Cardiac septum (tissue), 1 donor: ENCODE measurements around the gene RGS10. TPM values are rescaled to one million over a fixed set of nuclear protein-coding genes. Genes with fewer than 3 reads are reported as not detected.

ENCODE experiments used
- DNase-seq: peaks from one replicate; pipeline ENCODE4 v3.0.0-alpha.2; 2020; ENCODE audit warnings: low spot score
- intact Hi-C: fragments of 100-400 bp; cut with DNase I; formaldehyde crosslinking; loops from one replicate; pipeline ENCODE4 v1.14.0; 2022
- total RNA-seq: library from RNA; stranded (reverse); fragmentation: NEBNext Ultra II Directional; extraction: Animal tissue kit (Norgen Biotek cat#: 25700); gene quantifications from one replicate; pipeline ENCODE4 v1.2.1, GENCODE V29; 2021
- donor health status: DM: no; HTN: no; CAD: no.

The RGS10 gene
- total RNA-seq, 1 donor from 2014 or later = 3.2 TPM

DNA sequence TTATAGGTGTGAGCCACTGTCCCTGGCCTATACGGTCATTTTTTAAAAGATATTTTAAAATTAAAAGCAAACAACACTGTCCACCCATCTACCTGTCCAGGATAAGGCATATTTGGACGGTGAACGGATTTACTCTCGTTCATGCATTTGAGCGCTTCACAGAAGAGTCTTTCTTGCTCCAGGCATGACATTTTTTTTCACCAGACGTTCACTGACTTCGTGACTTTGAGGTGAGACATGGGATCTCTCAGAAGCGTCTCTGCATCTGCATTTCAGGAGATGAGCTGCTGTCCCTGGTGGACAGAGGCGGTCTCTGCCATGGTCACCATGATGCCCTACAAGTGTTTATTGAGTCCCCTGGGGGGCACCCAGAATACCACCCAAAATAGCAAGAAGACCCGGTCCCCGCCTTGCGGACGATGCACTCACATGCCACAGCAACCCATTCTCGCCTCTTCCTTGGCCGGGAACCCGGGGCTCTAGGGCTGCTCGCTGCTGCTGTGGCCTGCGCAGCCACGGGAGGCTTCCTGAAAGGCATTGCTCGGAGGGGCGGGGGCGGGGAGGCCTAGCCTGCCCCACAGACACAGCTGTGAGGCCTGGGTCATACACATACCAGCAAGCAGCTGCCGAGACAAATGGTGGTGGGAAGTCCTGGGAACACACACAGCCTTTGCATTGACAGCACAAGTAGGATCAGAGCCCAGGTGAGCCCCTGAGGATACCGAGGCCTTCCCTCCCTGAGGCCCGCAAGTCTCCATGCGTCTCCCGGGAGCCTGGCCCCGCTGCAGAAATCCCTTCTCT, 84.4 kb downstream of the RGS10 start:
- DNase-seq = no peak

DNA sequence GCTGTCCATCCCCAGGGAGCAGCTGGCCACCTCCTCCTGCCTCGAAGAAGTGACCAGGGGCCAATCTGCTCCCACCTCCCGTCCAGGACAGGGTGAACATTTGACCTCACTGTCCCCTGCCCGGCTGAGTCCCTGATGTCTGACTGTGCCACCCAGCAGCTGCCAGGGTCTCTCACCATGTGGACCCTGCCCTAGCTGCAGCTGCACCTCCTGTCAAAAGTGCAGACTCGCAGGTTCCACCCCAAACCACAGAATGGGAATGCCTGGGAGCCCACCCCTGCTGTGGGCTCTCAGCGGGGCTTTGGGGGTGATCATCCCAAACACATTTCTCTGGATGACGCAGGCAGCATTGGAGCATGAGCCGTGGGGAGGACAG, 86.1 kb downstream of the RGS10 start:
- intact Hi-C loops = no loop called here
- no peak for DNase-seq

More for the DNA sequence above, 84.4 kb downstream of the RGS10 start:
- intact Hi-C loops = no loop called here

DNA sequence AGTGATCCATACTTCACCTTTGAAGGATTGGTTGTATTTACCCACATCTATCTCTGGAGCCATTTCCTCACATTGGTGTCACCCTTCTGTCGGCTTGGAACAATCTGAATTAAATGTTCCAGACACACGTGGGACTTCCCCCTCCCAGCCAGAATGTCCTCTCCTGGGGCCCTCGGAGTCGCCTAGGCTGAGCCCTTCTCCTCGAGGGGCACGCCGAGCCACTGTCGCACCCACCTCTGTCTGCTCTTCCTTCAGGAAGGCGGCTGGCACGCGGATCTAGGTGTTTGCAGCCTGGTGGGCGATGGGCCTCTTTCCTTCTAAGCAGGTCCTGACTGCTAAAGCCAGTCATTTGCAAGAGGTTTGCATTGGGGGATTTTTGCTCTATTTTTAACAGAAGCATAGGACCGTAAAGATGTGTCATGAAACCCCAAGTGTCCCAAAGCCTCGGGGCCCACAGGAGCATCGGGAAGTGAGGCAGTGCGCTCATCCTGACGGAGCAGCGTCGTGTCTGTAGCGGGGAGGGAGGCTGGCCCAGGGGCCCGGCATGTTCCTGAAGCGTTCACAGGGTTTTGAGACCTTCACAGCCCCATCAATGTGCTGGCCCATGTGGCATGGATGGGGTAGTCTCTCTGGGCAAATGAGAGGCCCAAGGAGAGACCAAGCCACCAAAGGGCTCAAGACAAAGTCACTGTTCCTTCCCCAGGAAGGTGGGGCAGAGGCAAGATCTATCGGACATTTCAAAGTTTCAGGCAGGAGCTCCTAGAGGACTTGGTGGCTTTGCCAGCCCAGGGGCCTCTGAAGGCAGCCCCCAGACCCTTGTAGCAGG, 86.7 kb downstream of the RGS10 start:
- intact Hi-C loops = no loop called here
- DNase-seq = no peak

DNA sequence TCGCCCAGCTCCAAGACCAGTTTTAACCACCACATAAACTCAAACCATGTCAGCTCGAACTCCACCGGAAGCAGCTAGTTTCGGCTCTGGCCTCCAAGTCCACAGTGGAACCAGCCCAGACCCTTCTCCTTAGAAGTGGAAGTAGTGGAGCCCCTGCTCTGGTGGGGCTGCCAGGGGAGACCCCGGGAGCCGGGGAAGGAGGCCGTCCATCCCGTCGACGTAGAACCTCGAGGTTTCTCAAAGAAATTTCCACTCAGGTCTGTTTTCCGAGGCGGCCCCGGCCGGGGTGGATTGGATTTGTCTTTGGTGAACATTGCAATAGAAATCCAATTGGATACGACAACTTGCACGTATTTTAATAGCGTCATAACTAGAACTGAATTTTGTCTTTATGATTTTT, 87.5 kb downstream of the RGS10 start:
- DNase-seq = no peak
- intact Hi-C loops = no loop called here

DNA sequence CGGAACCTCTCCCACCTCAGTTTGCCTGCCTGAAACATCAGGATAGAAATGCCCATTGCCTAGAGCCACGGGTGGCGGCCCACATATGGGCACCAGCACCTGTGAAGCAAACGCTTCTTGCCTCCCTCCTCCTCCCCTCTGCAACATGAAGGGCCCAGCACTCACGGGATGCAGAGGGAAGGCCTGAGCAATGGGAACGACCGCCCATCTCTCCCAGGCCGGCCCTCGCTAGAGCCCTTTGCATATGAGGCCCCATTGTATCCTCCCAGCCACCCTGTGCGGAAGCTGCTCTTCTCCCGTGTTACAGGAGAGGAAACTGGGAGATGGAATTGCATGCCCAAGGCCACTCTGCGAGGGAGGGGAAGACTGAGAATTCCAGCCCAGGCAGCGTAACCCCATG, 88.2 kb downstream of the RGS10 start:
- DNase-seq = no peak
- intact Hi-C loops = no loop called here

DNA sequence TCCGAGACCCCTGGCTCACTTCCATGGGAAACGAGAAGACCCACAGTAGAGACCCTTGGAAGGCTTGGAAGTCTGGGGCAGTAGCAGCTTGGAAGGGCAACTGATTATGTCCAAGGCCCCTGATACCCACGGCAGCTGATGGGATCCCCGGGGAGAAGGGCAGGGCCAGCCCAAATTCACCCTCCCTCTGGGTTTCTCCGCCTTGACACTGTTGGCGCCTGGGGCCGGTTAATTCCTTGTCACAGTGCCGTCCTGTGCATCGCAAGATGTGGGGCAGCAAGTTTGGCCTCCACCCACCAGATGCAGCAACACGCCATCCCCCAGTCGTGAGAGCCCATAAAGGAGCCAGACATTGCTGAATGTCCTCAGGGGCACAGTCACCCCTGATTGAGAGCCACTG, 89.2 kb downstream of the RGS10 start:
- no peak for DNase-seq
- intact Hi-C loops = no loop called here

DNA sequence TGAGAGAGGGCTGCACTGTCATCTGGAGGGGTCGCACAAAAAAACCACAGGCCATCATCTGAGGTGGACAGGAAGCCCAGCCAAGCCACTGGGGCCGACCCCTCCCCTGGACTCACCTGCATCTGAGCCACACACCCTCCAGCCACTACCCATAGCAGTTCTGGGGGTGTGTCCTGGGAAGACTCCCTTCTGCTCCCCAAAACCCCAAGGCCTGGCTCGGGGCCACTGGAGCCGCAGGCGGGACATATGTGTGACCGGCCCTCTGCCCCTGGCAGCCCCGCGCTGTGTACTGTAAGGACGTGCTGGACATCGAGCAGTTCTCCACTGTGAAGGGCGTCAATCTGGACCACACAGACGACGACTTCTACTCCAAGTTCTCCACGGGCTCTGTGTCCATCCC, 90.1 kb downstream of the RGS10 start:
- intact Hi-C loops = no loop called here
- no peak for DNase-seq

DNA sequence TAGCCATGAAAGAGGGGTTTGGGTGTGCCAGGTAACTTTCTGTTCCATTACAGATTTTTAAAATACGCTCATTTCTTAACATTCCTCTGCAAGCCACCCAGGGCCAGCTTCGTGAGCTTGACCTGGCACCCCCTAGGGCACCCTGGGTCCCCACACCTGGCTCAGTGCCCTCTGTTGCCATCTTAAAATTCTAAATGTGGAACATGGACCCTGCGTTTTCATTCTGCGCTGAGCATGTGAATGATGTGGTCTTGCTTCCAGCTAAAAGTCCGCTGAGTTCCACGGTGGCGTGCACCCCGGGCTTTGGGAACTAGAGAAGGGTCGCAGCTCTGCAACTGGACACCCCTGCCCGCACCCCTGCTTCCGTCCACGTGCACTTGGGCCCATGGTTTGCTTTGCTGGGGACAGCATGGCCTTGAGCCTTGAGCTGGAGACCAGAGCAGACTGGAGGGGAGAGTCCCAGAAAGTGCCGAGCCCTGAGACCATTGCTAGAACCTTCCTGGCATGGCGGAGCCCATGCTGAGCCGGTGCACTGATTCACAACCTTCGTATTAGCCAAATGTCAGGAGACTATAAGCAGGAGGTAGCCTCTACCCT, 91.1 kb downstream of the RGS10 start:
- DNase-seq = no peak
- intact Hi-C loops = no loop called here

DNA sequence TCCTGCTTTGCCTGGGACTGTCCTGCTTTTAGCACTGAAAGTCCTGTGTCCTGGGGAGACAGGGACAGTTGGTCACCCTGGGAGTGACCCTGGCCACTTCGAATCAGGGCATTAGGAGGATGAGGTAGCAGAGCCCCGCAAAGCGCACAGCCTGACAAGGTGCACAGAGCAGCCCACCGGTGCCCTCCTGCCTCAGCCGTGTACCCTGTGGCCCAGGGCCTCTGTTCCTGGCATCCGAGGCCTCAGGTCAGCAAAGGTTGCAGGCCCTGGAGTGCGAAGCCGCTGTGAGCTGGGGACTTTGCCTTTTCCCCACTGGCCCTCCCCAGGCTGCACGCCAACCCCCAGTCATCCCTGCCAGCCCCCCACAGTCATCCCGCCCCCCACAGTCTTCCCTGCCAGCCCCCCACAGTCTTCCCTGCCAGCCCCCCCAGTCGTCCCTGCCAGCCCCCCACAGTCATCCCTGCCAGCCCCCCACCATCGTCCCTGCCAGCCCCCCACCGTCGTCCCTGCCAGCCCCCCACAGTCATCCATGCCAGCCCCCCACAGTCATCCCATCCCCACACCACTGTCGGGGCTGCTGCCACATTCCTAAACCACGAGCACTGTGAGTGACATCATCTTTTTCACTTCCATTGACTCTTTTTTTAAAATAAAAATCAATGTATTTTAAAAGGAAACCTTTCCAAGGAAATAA, 91.8 kb downstream of the RGS10 start:
- intact Hi-C loops = no loop called here
- no peak for DNase-seq

Other genes starting within 250 kb of the RGS10 start
- 75.0 TPM for gene TIAL1, start 54.2 kb upstream of the RGS10 start, total RNA-seq
- 172 TPM for gene BAG3, start 108.7 kb upstream of the RGS10 start, total RNA-seq
- 20.2 TPM for gene INPP5F, start 183.3 kb upstream of the RGS10 start, total RNA-seq